Epithelial cell of prostate (primary cell): Measurements from ENCODE around the gene TAGLN2.
A peak's percentile ranks its signal among the peaks of the same experiment; 100 is the strongest.

Experiments used
- DNase-seq: peaks from one replicate; pipeline ENCODE4 v3.0.0-alpha.2; 2011; ENCODE audit warnings: low read depth, low spot score
- H3K27ac ChIP-seq: fragments of 450-650 bp; 2 replicates; pipeline ENCODE4 v1.5.1; 2017; ENCODE audit warnings: mild to moderate bottlenecking

TAGLN2 gene

DNA sequence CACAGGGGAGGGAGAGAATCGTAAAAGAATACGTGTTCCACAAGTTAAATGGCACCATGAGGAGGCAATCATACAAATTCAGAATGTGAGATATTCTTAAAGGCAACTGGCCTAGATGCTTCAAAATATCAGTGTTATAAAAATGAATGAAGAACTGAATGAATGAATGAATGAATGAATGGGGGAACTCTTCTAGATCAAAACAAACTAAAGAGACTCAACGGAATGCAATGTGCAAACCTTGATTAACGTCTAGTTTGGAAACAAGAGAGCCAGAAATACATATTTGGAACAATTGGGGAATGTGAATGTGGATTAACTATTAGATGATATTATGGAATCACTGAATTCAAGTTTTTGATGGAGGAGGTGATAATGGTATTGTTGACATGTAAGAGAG lies 42.2 kb downstream of the TAGLN2 start:
- no peak for DNase-seq
- H3K27ac ChIP-seq, result peak overlapping the region; percentile 90

DNA sequence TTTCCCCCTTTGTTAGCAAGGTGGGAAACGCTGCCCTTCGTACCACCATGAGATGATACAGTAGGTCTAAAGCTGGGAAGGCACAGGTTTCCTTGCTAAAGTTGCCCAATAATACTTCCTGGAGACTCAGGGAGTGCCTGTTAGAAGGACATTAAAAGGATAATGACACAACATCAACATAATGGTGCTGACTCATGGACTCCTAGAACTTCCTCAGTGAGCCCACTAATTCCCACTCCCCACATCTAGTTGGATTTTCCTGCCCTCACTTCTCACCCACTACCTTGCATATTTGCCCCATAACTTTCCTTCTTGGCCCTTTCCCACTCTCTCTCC lies 42.8 kb downstream of the TAGLN2 start:
- H3K27ac ChIP-seq, result peak overlapping the region; percentile 90
- DNase-seq, result no peak

DNA sequence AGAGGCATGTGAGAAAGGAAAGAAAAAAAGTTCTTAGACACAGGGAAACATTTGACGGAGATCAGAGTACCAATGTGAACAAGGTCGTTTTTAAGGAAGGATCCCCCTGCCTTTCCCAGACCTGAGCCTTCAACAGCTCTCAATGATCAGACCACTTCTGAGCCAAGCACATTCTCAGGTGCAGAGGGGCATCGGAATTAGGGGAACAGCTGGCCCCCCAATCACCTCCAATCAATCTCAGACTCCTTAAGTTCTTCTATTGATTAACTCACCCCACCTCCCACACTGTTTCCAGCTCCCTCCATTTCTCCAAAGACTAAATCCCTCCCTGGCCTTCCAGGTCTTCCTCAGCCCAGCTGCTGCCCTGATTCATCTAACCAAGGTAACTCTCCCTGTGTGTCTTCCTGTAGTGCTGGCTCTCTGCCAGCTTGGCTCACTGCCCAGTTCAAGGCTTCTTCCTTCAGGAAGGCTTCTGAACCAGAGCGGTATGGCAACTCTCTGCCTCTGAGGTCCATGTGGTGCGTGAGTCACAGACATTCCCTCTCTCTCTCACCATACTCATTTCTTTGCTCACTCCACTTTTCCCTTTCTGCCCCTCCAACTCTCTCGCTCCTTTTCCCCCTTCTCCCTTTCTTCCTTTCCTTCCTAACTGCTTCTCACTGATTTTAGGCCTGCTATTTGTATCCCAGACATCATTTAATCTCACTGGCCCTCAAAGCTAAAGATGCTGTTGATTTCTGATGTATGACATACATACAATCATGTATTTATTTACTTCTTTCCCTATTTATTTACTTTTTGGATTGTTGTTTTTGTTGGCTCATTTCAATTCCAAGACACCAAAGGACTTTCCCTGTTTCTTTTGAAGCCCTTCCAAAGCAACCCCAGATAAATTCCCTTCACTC lies 43.4 kb downstream of the TAGLN2 start:
- peak overlapping the region; percentile 90 for H3K27ac ChIP-seq
- DNase-seq, result peak; percentile 99

DNA sequence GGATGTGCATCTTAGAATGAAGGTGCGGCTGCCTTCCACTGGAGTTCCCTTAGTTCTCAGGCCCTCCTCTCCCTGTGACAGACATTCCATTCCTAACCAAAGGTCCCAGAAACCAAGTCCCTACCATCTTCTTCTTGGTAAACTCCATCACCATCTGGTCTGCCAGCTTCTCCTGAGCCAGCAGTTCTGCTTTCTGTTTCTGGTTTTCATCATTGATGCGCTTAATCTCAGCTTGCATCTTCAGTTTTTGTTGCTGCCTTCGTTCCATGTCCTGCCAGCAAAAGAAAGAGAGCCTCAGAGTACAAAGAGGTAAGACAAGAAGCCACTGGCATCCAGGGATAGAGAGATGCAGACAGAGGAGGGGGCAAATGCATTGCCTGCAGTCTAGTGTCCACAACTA lies 44.9 kb downstream of the TAGLN2 start:
- no peak for DNase-seq
- no peak overlapping the region for H3K27ac ChIP-seq

DNA sequence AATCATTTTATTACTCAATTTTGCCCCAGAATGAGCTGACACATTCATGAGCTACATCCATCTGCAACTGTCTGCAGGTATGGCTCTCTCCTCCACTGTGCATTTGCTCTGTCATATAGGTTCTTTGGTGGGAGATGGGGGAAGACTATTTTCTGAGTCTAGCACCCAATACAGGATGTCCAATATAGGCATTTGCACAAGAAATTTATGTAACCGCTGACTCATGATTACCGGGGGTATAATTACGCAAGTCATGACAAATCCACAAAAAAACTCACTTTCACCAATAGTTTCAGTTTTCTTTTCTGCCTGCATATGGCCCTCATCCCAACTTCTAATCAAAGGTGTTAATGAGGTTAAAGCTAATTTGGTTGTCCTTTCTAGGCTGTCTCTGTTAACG lies 45.3 kb downstream of the TAGLN2 start:
- no peak overlapping the region for H3K27ac ChIP-seq
- DNase-seq, result no peak

DNA sequence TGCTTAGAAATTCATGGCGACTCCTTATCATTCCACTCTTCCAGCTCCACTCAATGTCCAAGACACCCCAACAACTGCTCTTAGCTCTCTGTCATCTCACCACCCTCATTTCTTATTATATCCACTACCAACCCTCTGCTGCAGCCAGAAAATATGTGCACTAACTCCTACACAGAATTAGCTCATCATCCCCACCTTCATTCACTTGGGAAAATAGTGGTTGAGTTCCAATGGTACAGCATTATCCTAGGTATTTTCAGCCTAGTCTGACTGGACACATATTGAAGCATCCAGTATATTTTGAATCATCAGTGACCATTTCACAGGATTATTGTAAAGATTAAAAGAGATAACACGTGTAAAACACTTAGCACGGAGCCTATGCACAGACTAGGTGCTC lies 46.2 kb downstream of the TAGLN2 start:
- DNase-seq, result no peak
- no peak overlapping the region for H3K27ac ChIP-seq

DNA sequence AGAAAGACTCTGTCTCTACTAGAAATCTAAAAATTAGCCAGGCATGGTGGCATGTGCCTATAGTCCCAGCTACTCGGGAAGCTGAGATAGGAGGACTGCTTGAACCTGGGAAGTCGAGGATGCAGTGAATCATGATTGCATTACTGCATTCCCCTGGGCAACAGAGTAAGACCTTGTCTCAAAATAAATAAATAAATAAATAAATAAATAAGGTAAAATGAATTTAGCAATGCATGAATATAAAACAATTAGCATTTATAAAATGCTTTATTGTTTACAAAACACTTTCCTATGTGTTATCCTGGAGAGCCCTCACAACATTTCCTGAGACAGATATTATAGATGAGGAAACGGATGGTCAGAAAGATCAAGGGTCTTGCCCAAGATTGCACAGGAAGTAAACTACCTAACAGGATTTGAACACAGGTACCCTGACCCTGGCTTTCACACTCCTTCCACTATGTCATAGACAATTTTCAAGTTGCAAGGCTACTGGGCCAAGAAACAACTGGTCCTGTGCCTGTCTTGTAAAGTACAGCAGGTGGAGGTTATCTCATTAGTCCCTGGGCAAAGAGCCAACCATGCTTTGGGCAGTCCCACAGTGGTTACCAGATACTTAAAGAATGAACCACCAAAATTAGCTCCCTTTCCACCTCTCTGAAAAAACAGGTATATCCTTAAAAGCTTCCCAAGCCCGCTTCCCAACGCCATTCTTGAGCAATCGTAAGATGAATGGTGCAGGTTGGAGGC lies 47.4 kb downstream of the TAGLN2 start:
- no peak for DNase-seq
- no peak overlapping the region for H3K27ac ChIP-seq

DNA sequence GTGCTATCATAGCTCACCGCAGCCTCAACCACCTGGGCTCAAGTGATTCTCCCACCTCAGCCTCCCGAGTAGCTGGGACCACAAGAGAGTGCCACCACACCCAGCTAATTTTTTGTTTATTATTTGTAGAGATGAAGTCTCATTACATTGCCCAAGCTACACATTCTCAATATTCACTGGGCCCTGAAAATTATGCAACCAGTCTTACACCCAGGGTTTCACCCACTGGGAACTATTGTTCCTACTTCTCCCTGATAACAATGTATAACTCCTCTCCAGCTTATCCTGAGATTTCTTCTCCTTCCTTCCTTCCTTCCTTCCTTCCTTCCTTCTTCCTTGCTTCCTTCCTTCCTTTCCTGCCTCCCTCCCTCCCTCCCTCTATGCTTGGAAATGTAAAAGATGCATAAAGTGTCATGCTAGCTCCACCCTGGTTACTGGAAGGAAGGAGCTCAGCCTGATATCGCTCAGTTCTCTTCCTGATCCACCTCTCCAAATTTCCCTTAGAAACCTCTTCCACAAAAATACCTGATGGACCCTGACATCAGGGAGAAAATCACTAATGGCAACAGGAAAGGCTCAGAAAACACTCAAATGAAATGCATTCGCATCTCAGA lies 51.7 kb downstream of the TAGLN2 start:
- no peak overlapping the region for H3K27ac ChIP-seq
- DNase-seq, result no peak

DNA sequence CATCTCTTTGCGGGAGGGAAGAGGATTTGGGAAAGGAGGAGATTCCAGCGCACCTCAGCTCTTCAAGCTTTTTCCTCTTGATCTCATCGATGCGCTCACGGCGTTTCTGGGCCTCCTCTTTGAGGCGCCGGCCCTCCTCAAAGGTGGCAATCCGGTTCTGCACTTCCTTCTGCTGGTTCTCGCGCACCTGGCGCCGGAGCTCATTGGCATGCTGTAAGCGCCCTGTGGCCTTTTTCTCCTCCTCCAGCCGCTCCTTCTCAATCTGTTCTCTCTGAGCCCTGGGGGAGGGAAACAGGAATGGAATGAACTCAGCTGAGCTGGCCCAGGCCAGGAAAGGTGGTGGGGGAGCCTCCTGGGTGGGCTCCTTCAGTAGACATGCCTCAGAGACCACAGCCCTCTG lies 52.4 kb downstream of the TAGLN2 start:
- no peak overlapping the region for H3K27ac ChIP-seq
- DNase-seq, result no peak

DNA sequence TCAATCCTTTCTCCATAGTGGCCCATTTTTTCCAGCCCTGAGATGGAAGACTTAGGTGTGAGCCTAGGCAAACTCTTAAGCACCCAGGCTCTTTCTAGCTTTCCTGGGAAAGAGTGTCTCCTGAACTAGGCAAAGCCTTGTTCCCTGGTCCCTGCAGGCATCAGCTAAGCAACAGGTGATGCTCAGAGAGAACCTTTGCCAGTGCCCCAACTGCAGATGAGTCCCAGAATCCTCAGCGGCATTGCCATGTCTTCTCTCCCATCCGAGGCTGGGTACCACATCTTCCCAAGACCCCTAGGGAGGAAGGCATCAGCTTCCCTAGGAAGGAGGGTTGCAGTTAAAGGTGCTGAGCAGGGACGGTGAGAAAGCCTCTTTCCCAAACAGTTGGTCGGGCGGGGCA lies 54.6 kb downstream of the TAGLN2 start:
- H3K27ac ChIP-seq, result no peak overlapping the region
- no peak for DNase-seq

DNA sequence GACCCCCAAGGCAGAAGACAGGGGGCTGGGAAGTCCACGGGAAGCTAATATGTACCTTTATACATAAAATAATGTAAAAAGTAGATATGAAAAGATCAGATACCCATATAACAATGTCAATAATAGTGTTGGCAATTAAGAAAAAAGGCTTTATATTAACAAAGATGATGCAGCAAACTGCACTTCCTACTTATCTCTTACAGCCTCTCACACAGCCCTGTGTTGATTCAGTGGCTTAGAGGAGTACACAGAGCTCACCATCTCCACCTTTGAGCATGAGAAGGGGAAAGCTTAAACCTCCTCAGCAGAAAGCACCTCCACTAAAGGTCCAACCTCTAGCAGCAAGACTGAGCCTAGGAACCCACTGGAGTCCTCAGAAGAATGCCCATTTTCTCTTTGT lies 55.7 kb downstream of the TAGLN2 start:
- DNase-seq, result no peak
- peak overlapping the region; percentile 43 for H3K27ac ChIP-seq

DNA sequence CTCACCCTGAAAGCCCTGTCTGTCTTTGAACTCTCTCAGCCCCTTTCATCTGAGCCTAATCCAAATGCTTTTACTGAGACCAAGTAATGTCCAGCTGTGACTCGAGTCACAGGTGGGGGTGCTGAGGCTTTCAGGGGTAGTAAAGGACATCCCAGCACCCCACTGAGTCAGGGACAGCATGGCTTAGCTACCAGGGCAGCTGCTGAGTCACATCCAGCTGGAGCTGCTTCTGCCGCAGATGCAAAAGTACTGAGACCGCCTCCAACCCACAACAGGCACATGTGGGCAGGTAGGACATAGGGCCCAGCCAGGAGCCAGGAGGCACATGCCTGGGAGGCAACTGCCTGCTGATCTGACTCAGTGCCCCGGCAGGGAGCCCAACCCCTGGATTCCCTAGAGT lies 56.1 kb downstream of the TAGLN2 start:
- DNase-seq, result peak; percentile 72
- peak overlapping the region; percentile 43 for H3K27ac ChIP-seq

DNA sequence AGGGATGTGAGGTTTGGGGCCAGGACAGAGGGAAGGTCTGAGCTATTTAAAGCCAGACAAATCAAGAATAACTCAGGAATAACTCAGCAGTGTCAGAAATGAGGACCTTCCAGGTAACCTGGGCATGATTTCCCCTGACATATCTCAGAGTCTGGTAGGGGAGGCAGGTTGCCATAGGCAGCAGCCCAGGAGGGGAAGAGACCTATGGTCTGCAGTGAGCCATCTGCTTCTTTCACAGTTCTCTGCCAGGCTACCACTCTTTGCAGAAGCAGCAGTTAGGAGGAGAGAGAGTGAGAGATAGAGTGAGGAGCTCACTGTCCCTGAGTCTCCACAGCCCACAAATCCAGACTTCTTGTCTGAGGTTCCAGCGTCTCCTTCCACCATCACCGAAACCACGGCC lies 56.5 kb downstream of the TAGLN2 start:
- H3K27ac ChIP-seq, result peak overlapping the region; percentile 43
- no peak for DNase-seq
